CD4-positive, alpha-beta T cell treated with Interleukin-15 for 4 hours (primary cell): ENCODE data around the gene RTF1.

Experiments used
- DNase-seq: peaks from one replicate; pipeline ENCODE4 v3.0.0-alpha.2; 2020; ENCODE audit warnings: low spot score

The RTF1 gene

GRCh38 chr15:41487802-41488201, 70.9 kb downstream of the RTF1 start:
- DNase-seq: peak; percentile 30

- no peak for DNase-seq
These were observed 72.7 kb downstream of the RTF1 start for GRCh38 chr15:41489641-41490040.

- no peak for DNase-seq
These were observed 73.5 kb downstream of the RTF1 start for GRCh38 chr15:41490355-41490754.

GRCh38 chr15:41491889-41492288, 75.0 kb downstream of the RTF1 start:
- no peak for DNase-seq

- DNase-seq: no peak
These were observed 75.8 kb downstream of the RTF1 start for GRCh38 chr15:41492597-41493204.

- peak; percentile 76 for DNase-seq
These were observed 76.5 kb downstream of the RTF1 start, which contains the start of gene ITPKA for GRCh38 chr15:41493205-41493901. Gene ITPKA (plus strand): TSS chr15:41493874. CDS start chr15:41493928, 54 bp downstream.

GRCh38 chr15:41493902-41494189, 77.0 kb downstream of the RTF1 start:
- DNase-seq: no peak

- DNase-seq: no peak
These were observed 77.5 kb downstream of the RTF1 start for GRCh38 chr15:41494190-41494921.

- DNase-seq: no peak
These were observed 78.2 kb downstream of the RTF1 start for GRCh38 chr15:41494922-41495735.

GRCh38 chr15:41495736-41496599, 79.1 kb downstream of the RTF1 start:
- DNase-seq: no peak

- no peak for DNase-seq
These were observed 81.8 kb downstream of the RTF1 start for GRCh38 chr15:41498657-41499056.

- no peak for DNase-seq
These were observed 82.4 kb downstream of the RTF1 start for GRCh38 chr15:41499109-41499851.

- no peak for DNase-seq
These were observed 84.5 kb downstream of the RTF1 start for GRCh38 chr15:41501191-41501917.

GRCh38 chr15:41501931-41502794, 85.3 kb downstream of the RTF1 start:
- no peak for DNase-seq

GRCh38 chr15:41502795-41503668, 86.1 kb downstream of the RTF1 start:
- DNase-seq: no peak

- no peak for DNase-seq
These were observed 86.7 kb downstream of the RTF1 start for GRCh38 chr15:41503669-41504010.

GRCh38 chr15:41504751-41505492, 88.0 kb downstream of the RTF1 start:
- DNase-seq: no peak
